ENCODE measurements around the gene TMEM19. TPM values are rescaled to one million over a fixed set of nuclear protein-coding genes. Genes with fewer than 3 reads are reported as not detected.
A peak's percentile ranks its signal among the peaks of the same experiment; 100 is the strongest.

The TMEM19 gene
- polyA plus RNA-seq, 1 of the 3 experiments (the other 2 are of a cell fraction) = 12.6 TPM

DNA sequence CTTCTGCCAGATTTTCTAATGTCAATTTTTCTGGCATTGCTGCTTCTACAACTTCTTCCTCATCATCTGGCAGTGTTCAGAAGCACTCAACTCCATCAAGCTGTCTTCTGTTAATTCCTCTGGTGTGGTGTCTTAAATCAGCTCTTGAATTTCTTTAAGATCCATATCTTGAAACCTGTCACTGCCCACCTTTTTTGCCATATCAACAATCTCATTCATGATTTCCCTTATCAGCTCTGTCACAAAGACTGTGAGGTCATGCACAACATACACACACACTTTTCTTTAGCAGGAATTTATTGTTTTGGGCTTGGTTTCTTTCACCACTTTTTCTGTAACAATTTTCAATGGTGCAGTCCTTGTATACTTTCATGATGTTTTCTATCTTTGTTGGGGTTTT, 14.6 kb upstream of the TMEM19 start (continued):
- TF ChIP-seq USF2 (IDR thresholded peaks at IDR 0.05; ENCODE audit: borderline replicate concordance, low read depth, low read length) = no peak
- TF ChIP-seq JUND (IDR thresholded peaks at IDR 0.05) = no peak
- no peak for TF ChIP-seq GABPA (IDR thresholded peaks at IDR 0.05; ENCODE audit: low read depth)

GRCh38 chr12:71671816-71672215, 14.1 kb upstream of the TMEM19 start:
- Histone ChIP-seq H4K20me1 (ENCODE audit: insufficient read depth) (no peaks in the 10 kb centered on the region), H3K4me1 (ENCODE audit: control insufficient read depth in 1 of 2, insufficient read depth in 2 of 2, low read depth in 1 of 2, low read length in 1 of 2) (no peaks in the 10 kb centered on the region; a peak in 1 of 4 replicates), H3F3A (replicated peaks; ENCODE audit: insufficient read depth) (no peaks in the 10 kb centered on the region), H3K9me3 (no peaks in the 10 kb centered on the region), H3K79me2 (ENCODE audit: insufficient read depth) (no peaks in the 10 kb centered on the region), H3K4me3 (ENCODE audit: low read depth in 2 of 2, low read length in 1 of 2) (no peak overlapping the region), H3K36me3 (replicated peaks in 1 of 2; ENCODE audit: control insufficient read depth in 1 of 2, insufficient read depth in 2 of 2, low read length in 1 of 2) (peaks cover 0 to 3% of the 10 kb centered on the region in 2 experiments), H3K4me2 (no peak overlapping the region), H2AFZ (ENCODE audit: low read depth) (no peak overlapping the region), H3K9ac (no peak overlapping the region), H3K27ac (ENCODE audit: low read depth in 2 of 2, low read length in 1 of 2) (peak overlapping the region in 1 of 2 experiments; percentile 9; a peak in 1 of 4 replicates), H3K9me2 (no peaks in the 10 kb centered on the region), H3K27me3 (ENCODE audit: insufficient read depth) (no peaks in the 10 kb centered on the region)
- TF ChIP-seq MAX (IDR thresholded peaks at IDR 0.05; ENCODE audit: low read depth) (no peak), CHD2 (IDR thresholded peaks at IDR 0.05; ENCODE audit: low read length, partially characterized antibody) (no peak), SIN3A (IDR thresholded peaks at IDR 0.05; ENCODE audit: borderline replicate concordance, low read depth, low read length) (no peak), GABPA (IDR thresholded peaks at IDR 0.05; ENCODE audit: low read depth) (no peak), EZH2phosphoT487 (IDR thresholded peaks at IDR 0.05; ENCODE audit: borderline replicate concordance, low read depth) (no peak), TEAD4 (IDR thresholded peaks at IDR 0.05; ENCODE audit: borderline replicate concordance, insufficient read depth) (no peak), POLR2AphosphoS5 (IDR thresholded peaks at IDR 0.05; ENCODE audit: low read depth, low read length) (no peak), GATA2 (CRISPR knock-in tag; IDR thresholded peaks at IDR 0.05) (no peak), RCOR1 (IDR thresholded peaks at IDR 0.05; ENCODE audit: low read length) (no peak), JUND (IDR thresholded peaks at IDR 0.05) (no peak), EP300 (IDR thresholded peaks at IDR 0.05; ENCODE audit: borderline replicate concordance in 1 of 2, low read depth in 1 of 2, low read length in 1 of 2) (no peak), TCF12 (IDR thresholded peaks at IDR 0.05) (no peak), FOXM1 (IDR thresholded peaks at IDR 0.05; ENCODE audit: low read depth) (no peak), RFX5 (IDR thresholded peaks at IDR 0.05; ENCODE audit: low read length) (no peak), SMC3 (IDR thresholded peaks at IDR 0.05; ENCODE audit: low read depth, low read length) (no peak), TAF1 (IDR thresholded peaks at IDR 0.05; ENCODE audit: borderline replicate concordance, low read depth, low read length) (no peak), NFIC (IDR thresholded peaks at IDR 0.05; ENCODE audit: borderline replicate concordance) (no peak)
- TF ChIP-seq, protein P1, sequence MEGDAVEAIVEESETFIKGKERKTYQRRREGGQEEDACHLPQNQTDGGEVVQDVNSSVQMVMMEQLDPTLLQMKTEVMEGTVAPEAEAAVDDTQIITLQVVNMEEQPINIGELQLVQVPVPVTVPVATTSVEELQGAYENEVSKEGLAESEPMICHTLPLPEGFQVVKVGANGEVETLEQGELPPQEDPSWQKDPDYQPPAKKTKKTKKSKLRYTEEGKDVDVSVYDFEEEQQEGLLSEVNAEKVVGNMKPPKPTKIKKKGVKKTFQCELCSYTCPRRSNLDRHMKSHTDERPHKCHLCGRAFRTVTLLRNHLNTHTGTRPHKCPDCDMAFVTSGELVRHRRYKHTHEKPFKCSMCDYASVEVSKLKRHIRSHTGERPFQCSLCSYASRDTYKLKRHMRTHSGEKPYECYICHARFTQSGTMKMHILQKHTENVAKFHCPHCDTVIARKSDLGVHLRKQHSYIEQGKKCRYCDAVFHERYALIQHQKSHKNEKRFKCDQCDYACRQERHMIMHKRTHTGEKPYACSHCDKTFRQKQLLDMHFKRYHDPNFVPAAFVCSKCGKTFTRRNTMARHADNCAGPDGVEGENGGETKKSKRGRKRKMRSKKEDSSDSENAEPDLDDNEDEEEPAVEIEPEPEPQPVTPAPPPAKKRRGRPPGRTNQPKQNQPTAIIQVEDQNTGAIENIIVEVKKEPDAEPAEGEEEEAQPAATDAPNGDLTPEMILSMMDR (IDR thresholded peaks at IDR 0.05) = no peak
- TF ChIP-seq, protein P2, sequence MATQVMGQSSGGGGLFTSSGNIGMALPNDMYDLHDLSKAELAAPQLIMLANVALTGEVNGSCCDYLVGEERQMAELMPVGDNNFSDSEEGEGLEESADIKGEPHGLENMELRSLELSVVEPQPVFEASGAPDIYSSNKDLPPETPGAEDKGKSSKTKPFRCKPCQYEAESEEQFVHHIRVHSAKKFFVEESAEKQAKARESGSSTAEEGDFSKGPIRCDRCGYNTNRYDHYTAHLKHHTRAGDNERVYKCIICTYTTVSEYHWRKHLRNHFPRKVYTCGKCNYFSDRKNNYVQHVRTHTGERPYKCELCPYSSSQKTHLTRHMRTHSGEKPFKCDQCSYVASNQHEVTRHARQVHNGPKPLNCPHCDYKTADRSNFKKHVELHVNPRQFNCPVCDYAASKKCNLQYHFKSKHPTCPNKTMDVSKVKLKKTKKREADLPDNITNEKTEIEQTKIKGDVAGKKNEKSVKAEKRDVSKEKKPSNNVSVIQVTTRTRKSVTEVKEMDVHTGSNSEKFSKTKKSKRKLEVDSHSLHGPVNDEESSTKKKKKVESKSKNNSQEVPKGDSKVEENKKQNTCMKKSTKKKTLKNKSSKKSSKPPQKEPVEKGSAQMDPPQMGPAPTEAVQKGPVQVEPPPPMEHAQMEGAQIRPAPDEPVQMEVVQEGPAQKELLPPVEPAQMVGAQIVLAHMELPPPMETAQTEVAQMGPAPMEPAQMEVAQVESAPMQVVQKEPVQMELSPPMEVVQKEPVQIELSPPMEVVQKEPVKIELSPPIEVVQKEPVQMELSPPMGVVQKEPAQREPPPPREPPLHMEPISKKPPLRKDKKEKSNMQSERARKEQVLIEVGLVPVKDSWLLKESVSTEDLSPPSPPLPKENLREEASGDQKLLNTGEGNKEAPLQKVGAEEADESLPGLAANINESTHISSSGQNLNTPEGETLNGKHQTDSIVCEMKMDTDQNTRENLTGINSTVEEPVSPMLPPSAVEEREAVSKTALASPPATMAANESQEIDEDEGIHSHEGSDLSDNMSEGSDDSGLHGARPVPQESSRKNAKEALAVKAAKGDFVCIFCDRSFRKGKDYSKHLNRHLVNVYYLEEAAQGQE (IDR thresholded peaks at IDR 0.05; ENCODE audit: low read depth, low read length) = no peak
- 93% methylated on average over 1 of the region's 1 CpG for whole genome bisulfite sequencing (ENCODE audit: low lambda C conversion rate)
- ChIA-PET CTCF (no interaction called here), POLR2A (no interaction called here)
- DNase-seq = no peak

Data from SK-N-SH (cell line).